HG03457 (cell line): ENCODE data around the gene RNF121.
"Not testable (repeated sequence)": the region's sequence is repeated elsewhere in the genome, so short reads cannot be mapped to it uniquely, and the experiment has no call there.

ENCODE experiments used
- ATAC-seq: cut with Tn5 transposase; IDR thresholded peaks from one replicate; pipeline ENCODE4 v1.9.1; 2021; ENCODE audit warnings: moderate number of reproducible peaks; ENCODE audit not compliant: unreplicated experiment

The RNF121 gene

GRCh38 chr11:71928737-71929443 is at the start of gene RNF121:
RNF121 (plus strand) TSS chr11:71929046; CDS start chr11:71929062, 16 bp downstream.
- peak; percentile 49 for ATAC-seq

DNA sequence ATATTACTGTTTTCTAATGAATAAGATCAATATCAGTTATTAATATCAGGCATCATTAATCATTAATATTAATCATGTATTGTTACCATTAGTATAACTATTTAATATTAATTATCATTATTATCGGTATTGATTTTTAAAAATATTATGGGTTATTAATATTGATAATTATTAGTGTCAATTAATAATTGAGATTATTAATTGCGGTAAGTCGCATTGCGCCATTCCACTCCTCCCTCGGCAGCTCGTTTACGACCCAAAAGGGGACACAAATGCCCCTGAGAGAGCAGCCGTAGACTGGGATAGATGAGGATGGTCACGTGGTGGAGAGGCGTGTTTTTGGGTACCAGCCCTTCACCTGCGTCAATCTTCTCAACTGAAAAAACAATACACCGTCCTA is 43.0 kb upstream of the RNF121 start:
- not testable (repeated sequence) for ATAC-seq

- ATAC-seq, result not testable (repeated sequence)
Measured at GRCh38 chr11:71888335-71889010, 40.4 kb upstream of the RNF121 start.

DNA sequence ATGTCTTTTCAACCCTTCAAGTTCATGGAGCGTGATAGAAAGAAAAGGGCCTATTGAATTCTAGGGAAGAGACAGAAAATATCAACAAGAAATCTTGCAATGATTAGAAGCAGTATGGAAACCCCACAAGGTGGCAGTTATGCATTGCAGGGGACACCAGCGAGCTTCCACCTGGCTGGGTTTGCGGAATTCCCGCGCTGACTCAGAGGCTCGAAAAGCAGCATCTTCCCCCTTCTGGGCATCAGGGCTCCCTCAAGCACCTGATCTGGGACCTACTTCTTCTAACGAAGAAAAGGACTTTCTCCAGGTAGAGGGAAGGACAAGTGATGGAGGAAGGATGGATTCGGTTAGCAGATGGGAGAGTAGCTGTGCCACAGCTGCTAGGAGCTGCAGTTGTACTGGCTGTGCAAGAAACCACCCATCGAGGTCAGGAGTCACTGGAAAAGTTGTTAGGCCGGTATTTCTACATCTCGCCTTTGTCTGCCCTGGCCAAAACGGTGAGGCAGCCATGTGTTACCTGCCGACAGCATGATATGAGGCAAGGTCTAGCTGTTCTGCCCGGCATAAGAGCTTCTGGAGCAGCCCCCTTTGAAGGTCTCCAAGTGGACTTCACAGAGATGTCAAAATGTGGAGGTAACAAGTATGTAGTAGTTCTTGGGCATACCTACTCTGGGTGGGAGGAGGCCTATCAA is 39.5 kb upstream of the RNF121 start:
- not testable (repeated sequence) for ATAC-seq

- no peak for ATAC-seq
Measured at GRCh38 chr11:71895961-71896360, 32.9 kb upstream of the RNF121 start.

- not testable (repeated sequence) for ATAC-seq
Measured at GRCh38 chr11:71901137-71901536, 27.7 kb upstream of the RNF121 start.

- ATAC-seq, result no peak
Measured at GRCh38 chr11:71908218-71908617, 20.6 kb upstream of the RNF121 start.

DNA sequence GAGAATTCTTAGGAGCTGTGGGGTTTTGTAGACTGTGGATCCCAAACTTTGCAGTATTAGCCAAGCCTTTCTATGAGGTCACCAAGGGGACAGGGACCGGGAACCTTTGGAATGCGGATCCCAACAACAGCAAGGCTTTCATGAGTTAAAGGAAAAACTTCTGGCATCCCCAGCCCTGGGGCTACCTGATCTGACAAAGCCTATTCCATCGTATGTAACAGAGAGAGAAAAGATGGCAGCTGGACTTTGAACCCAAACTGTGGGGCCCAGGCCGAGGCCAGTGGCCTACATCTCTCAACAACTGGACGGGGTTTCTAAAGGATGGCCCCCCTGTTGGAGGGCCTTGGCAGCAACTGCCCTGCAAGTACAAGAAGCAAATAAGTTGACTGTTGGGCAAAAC is 18.1 kb upstream of the RNF121 start:
- not testable (repeated sequence) for ATAC-seq

DNA sequence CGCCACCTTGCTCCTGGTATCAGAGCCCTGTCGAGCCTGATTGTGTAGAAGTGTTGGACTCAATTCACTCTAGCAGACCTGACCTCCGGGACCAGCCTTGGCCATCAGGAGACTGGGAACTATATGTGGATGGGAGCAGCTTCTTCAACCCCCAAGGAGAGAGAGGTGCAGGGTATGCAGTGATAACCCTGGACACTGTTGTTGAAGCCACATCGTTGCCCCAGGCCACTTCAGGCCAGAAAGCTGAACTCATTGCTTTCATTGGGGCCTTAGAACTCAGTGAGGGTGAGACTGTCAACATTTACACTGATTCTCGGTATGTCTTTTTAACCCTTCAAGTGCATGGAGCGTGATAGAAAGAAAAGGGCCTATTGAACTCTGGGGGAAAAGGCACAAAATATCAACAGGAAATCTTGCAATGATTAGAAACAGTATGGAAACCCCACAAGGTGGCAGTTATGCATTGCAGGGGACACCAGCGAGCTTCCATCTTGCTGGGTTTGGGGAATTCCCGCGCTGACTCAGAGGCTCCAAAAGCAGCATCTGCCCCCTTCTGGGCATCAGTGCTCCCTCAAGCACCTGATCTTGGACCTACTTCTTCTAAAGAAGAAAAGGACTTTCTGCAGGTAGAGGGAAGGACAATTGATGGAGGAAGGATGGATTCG is 17.4 kb upstream of the RNF121 start:
- not testable (repeated sequence) for ATAC-seq

DNA sequence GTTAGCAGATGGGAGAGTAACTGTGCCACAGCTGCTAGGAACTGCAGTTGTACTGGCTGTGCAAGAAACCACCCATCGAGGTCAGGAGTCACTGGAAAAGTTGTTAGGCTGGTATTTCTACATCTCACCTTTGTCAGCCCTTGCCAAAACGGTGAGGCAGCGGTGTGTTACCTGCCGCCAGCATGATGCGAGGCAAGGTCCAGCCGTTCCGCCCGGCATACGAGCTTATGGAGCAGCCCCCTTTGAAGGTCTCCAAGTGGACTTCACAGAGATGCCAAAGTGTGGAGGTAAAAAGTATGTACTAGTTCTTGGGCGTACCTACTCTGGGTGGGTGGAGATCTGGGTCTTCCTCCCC is 16.9 kb upstream of the RNF121 start:
- not testable (repeated sequence) for ATAC-seq

GRCh38 chr11:71913756-71914526 is 14.9 kb upstream of the RNF121 start:
- ATAC-seq, result no peak

GRCh38 chr11:71914617-71915189 is 14.1 kb upstream of the RNF121 start:
- ATAC-seq, result no peak

DNA sequence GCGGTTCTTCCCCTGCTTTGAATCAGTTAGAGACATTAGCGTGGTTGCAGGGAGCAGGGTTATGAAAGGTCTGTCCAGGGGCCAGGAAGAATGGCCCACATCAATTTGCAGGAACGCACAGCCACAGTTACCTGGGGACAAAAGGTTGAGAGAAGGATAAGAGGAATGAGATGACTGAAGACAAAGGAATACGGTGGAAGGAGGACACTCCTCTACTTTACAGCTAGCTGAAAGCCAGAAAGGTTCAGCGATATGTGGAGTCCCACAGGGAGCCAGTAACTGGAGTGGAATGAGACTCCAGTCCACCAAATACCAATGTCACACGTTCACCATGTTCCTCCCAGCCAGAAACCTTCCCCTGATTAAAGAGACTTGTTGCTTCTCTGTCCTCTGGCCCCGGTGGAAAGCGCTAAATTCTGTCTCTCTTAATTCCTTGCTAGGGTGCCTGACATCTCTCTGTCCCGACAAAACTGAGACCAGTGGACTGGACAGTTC is 11.2 kb upstream of the RNF121 start:
- ATAC-seq, result no peak

- peak; percentile 49 for ATAC-seq
Measured at GRCh38 chr11:71927820-71928736, 768 bp upstream of the RNF121 start, which contains the start of gene XNDC1N. XNDC1N (minus strand) TSS chr11:71928594; CDS start chr11:71923353, 5,241 bp downstream.

- ATAC-seq, result no peak
Measured at GRCh38 chr11:71929491-71929890, 645 bp downstream of the RNF121 start.

GRCh38 chr11:71930556-71931244 is 1.9 kb downstream of the RNF121 start:
- ATAC-seq, result no peak

DNA sequence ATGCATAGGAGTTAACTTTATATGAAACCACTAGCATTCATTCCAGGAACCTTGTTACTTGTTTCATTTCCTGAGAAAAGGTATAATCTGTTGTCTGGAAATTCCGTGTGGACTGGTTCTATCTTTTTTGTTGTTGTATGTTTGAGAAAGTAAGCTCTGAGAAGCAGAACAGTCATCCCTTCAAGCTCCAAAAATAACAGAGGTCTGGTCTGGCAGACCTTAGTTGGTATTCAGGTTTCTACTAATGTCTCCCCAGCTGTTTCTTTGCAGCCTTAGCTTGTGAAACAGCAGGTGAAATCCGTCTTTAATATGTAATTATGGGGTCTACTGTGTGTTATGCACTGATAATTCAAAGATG is 2.4 kb downstream of the RNF121 start:
- no peak for ATAC-seq

- ATAC-seq, result no peak
Measured at GRCh38 chr11:71933141-71933933, 4.5 kb downstream of the RNF121 start.
